Peyer's patch (tissue), 4 donors: ENCODE measurements around the gene XPR1.

Experiments
- POLR2A ChIP-seq, 2 donors: fragments of 450-650 bp; IDR thresholded peaks; one replicate each; pipeline ENCODE4 v1.5.1; 2017; ENCODE audit warnings: antibody characterized with exemption in 2 of 2, mild to moderate bottlenecking in 2 of 2, moderate library complexity in 2 of 2
- TF ChIP-seq, protein P1 (sequence below), 6 experiments: fragments of 450-650 bp in 4 of 6; fragments of 200-600 bp in 2 of 6; sonication (generic) in 1 of 6; IDR thresholded peaks; one replicate each; pipeline ENCODE4 v1.5.1; 2017 to 2019; ENCODE audit warnings: antibody characterized with exemption in 6 of 6, mild to moderate bottlenecking in 3 of 6, moderate library complexity in 1 of 6

- TF ChIP-seq, protein P1, sequence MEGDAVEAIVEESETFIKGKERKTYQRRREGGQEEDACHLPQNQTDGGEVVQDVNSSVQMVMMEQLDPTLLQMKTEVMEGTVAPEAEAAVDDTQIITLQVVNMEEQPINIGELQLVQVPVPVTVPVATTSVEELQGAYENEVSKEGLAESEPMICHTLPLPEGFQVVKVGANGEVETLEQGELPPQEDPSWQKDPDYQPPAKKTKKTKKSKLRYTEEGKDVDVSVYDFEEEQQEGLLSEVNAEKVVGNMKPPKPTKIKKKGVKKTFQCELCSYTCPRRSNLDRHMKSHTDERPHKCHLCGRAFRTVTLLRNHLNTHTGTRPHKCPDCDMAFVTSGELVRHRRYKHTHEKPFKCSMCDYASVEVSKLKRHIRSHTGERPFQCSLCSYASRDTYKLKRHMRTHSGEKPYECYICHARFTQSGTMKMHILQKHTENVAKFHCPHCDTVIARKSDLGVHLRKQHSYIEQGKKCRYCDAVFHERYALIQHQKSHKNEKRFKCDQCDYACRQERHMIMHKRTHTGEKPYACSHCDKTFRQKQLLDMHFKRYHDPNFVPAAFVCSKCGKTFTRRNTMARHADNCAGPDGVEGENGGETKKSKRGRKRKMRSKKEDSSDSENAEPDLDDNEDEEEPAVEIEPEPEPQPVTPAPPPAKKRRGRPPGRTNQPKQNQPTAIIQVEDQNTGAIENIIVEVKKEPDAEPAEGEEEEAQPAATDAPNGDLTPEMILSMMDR (IDR thresholded peaks at IDR 0.05) = no peak
- TF ChIP-seq POLR2A (IDR thresholded peaks at IDR 0.05) = no peak
Measured at GRCh38 chr1:180842491-180843275, 210.9 kb downstream of the XPR1 start.
